PFSK-1 (cell line): ENCODE data around the gene KIAA0753.

Source experiments
- FOXP2 ChIP-seq: optimal IDR thresholded peaks from 2 replicates; pipeline ENCODE3; 2011; ENCODE audit warnings: borderline replicate concordance, control low read depth, inconsistent platforms; ENCODE audit not compliant: insufficient read depth; ENCODE audit errors: extremely low read length, extremely low read depth
- POLR2AphosphoS5 ChIP-seq: IDR thresholded peaks from 2 replicates; pipeline ENCODE4 v1.6.1; 2012; ENCODE audit warnings: low read depth, mild to moderate bottlenecking, control low read depth, low read length, moderate library complexity
- REST ChIP-seq, 2 experiments: IDR thresholded peaks; 2 replicates each; pipeline versions ENCODE4 v1.6.1 to v1.8.0; 2011 to 2012; ENCODE audit warnings: low read depth in 2 of 2, low read length in 2 of 2, control low read depth in 1 of 2, inconsistent platforms in 1 of 2, mild to moderate bottlenecking in 1 of 2, moderate library complexity in 1 of 2; ENCODE audit not compliant: insufficient read depth in 1 of 2
- SIN3A ChIP-seq: IDR thresholded peaks from 2 replicates; pipeline ENCODE4 v1.6.1; 2012; ENCODE audit warnings: mild to moderate bottlenecking, low read length, moderate library complexity, borderline replicate concordance; ENCODE audit not compliant: insufficient read depth
- TAF1 ChIP-seq: IDR thresholded peaks from 2 replicates; pipeline ENCODE4 v1.6.1; 2012; ENCODE audit warnings: low read length, control low read depth, borderline replicate concordance; ENCODE audit not compliant: insufficient read depth

KIAA0753 gene

GRCh38 chr17:6589266-6589946 lies 51.1 kb downstream of the KIAA0753 start:
- TF ChIP-seq POLR2AphosphoS5 (no peak), REST (IDR thresholded peaks at IDR 0.05; ENCODE audit: insufficient read depth in 1 of 2, low read depth in 2 of 2, low read length in 2 of 2) (no peak), FOXP2 (no peak), TAF1 (no peak), SIN3A (no peak)

DNA sequence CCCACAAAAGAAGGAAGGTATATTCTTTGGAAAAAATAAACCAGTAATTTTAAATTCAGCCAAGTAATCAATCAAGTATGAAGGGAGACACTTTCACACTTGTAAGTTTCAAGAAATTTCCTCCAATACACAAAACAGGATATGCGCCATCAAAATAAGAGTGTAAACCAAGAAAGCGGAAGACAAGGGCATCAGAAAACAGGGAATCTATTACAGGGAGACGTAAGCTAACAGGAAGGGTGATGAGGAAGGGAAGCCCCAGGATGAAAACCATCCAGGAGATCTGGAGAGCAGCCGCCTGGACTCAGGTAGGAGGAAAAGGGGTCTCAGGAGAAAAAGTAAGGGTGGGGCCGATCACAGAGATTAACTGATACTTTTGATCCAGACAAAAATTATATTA lies 52.3 kb downstream of the KIAA0753 start:
- TF ChIP-seq REST (IDR thresholded peaks at IDR 0.05; ENCODE audit: insufficient read depth in 1 of 2, low read depth in 2 of 2, low read length in 2 of 2) (no peak), FOXP2 (no peak), POLR2AphosphoS5 (no peak), TAF1 (no peak), SIN3A (no peak)

GRCh38 chr17:6587310-6587709 lies 53.2 kb downstream of the KIAA0753 start:
- TF ChIP-seq POLR2AphosphoS5 (no peak), SIN3A (no peak), FOXP2 (no peak), REST (IDR thresholded peaks at IDR 0.05; ENCODE audit: insufficient read depth in 1 of 2, low read depth in 2 of 2, low read length in 2 of 2) (no peak), TAF1 (no peak)

GRCh38 chr17:6583411-6583810 lies 57.1 kb downstream of the KIAA0753 start:
- TF ChIP-seq POLR2AphosphoS5 (no peak), SIN3A (no peak), TAF1 (no peak), FOXP2 (no peak), REST (IDR thresholded peaks at IDR 0.05; ENCODE audit: insufficient read depth in 1 of 2, low read depth in 2 of 2, low read length in 2 of 2) (no peak)
